DMS114 treated with DMSO at 0.1 percent for 48 hours (cell line): Measurements from ENCODE around the gene SMYD3.

Experiments
- DNase-seq: peaks from one replicate; lab custom pipeline; 2025; ENCODE audit not compliant: unreplicated experiment; lab: John Stamatoyannopoulos, UW

Gene SMYD3

GRCh38 chr1:246280551-246280950 lies 226.5 kb downstream of the SMYD3 start:
- DNase-seq = no peak

GRCh38 chr1:246279402-246279801 lies 227.7 kb downstream of the SMYD3 start:
- no peak for DNase-seq

GRCh38 chr1:246278371-246278770 lies 228.7 kb downstream of the SMYD3 start:
- DNase-seq = no peak

GRCh38 chr1:246275036-246275435 lies 232.0 kb downstream of the SMYD3 start:
- no peak for DNase-seq

- DNase-seq = no peak
Measured at GRCh38 chr1:246274186-246274585, 232.9 kb downstream of the SMYD3 start.

GRCh38 chr1:246271516-246271915 lies 235.6 kb downstream of the SMYD3 start:
- DNase-seq = no peak

- DNase-seq = no peak
Measured at GRCh38 chr1:246270236-246270635, 236.8 kb downstream of the SMYD3 start.

GRCh38 chr1:246269466-246269865 lies 237.6 kb downstream of the SMYD3 start:
- DNase-seq = no peak

GRCh38 chr1:246267896-246268295 lies 239.2 kb downstream of the SMYD3 start:
- DNase-seq = no peak

- DNase-seq = no peak
Measured at GRCh38 chr1:246267426-246267825, 239.7 kb downstream of the SMYD3 start.

GRCh38 chr1:246265481-246265880 lies 241.6 kb downstream of the SMYD3 start:
- DNase-seq = no peak

- DNase-seq = no peak
Measured at GRCh38 chr1:246262281-246262680, 244.8 kb downstream of the SMYD3 start.

- DNase-seq = no peak
Measured at GRCh38 chr1:246261639-246262038, 245.4 kb downstream of the SMYD3 start.

GRCh38 chr1:246258250-246258649 lies 248.8 kb downstream of the SMYD3 start:
- DNase-seq = no peak

GRCh38 chr1:246255773-246256172 lies 251.3 kb downstream of the SMYD3 start:
- DNase-seq = no peak

GRCh38 chr1:246254854-246255253 lies 252.2 kb downstream of the SMYD3 start:
- DNase-seq = no peak

GRCh38 chr1:246246430-246246829 lies 260.6 kb downstream of the SMYD3 start:
- no peak for DNase-seq

- no peak for DNase-seq
Measured at GRCh38 chr1:246245541-246245940, 261.5 kb downstream of the SMYD3 start.

- DNase-seq = no peak
Measured at GRCh38 chr1:246232126-246232525, 275.0 kb downstream of the SMYD3 start.

GRCh38 chr1:246226041-246226440 lies 281.0 kb downstream of the SMYD3 start:
- DNase-seq = no peak

GRCh38 chr1:246221485-246222255 lies 285.4 kb downstream of the SMYD3 start:
- DNase-seq = no peak

GRCh38 chr1:246220495-246221065 lies 286.5 kb downstream of the SMYD3 start:
- no peak for DNase-seq

- DNase-seq = no peak
Measured at GRCh38 chr1:246219508-246220030, 287.5 kb downstream of the SMYD3 start.
